ENCODE data around the gene SLC10A1. TPM values are rescaled to one million over a fixed set of nuclear protein-coding genes. Genes with fewer than 3 reads are reported as not detected.

Gene SLC10A1
- total RNA-seq, 1 donor from 2014 or later, result 0.86 TPM

Other genes starting within 250 kb of the SLC10A1 start
- not detected for gene CCDC177, start 222.4 kb downstream of the SLC10A1 start, total RNA-seq
- 85.1 TPM for gene SUSD6, start 185.6 kb downstream of the SLC10A1 start, total RNA-seq
- gene SRSF5, start 30.1 kb downstream of the SLC10A1 start, total RNA-seq, result 343 TPM
- 3.1 TPM for gene SMOC1, start 82.2 kb upstream of the SLC10A1 start, total RNA-seq

Data from mucosa of gallbladder (tissue), 1 donor.